HS-5 (cell line): ENCODE data around the gene RERE.

ENCODE experiments used
- DNase-seq: peaks from one replicate; pipeline ENCODE4 v3.0.0-alpha.2; 2012; ENCODE audit warnings: low read depth

Gene RERE

GRCh38 chr1:8361198-8361849, 456.1 kb downstream of the RERE start:
- DNase-seq, result no peak

- DNase-seq, result no peak
Measured at GRCh38 chr1:8360493-8361197, 456.8 kb downstream of the RERE start.

GRCh38 chr1:8359617-8360481, 457.6 kb downstream of the RERE start:
- no peak for DNase-seq

- DNase-seq, result no peak
Measured at GRCh38 chr1:8358897-8359616, 458.4 kb downstream of the RERE start.

- DNase-seq, result no peak
Measured at GRCh38 chr1:8358241-8358896, 459.1 kb downstream of the RERE start.

GRCh38 chr1:8357329-8358101, 459.9 kb downstream of the RERE start:
- DNase-seq, result no peak

GRCh38 chr1:8356256-8357209, 460.9 kb downstream of the RERE start:
- DNase-seq, result no peak

- DNase-seq, result no peak
Measured at GRCh38 chr1:8355439-8356255, 461.8 kb downstream of the RERE start.

- DNase-seq, result no peak
Measured at GRCh38 chr1:8354038-8354437, 463.4 kb downstream of the RERE start.

GRCh38 chr1:8352886-8353785, 464.3 kb downstream of the RERE start:
- no peak for DNase-seq

GRCh38 chr1:8352471-8352845, 465.0 kb downstream of the RERE start:
- DNase-seq, result no peak

GRCh38 chr1:8351693-8352470, 465.6 kb downstream of the RERE start:
- DNase-seq, result no peak

GRCh38 chr1:8350914-8351684, 466.3 kb downstream of the RERE start:
- DNase-seq, result no peak

- no peak for DNase-seq
Measured at GRCh38 chr1:8349961-8350360, 467.5 kb downstream of the RERE start.

- DNase-seq, result no peak
Measured at GRCh38 chr1:8349473-8349865, 468.0 kb downstream of the RERE start.

GRCh38 chr1:8348777-8349472, 468.5 kb downstream of the RERE start:
- no peak for DNase-seq
